LHCN-M2 (cell line): ENCODE data around the gene PIGH. TPM values are rescaled to one million over a fixed set of nuclear protein-coding genes. Genes with fewer than 3 reads are reported as not detected.
"Not testable (repeated sequence)": the region's sequence is repeated elsewhere in the genome, so short reads cannot be mapped to it uniquely, and the experiment has no call there.

Source experiments
- DNase-seq: peaks from one replicate; pipeline ENCODE4 v3.0.0-alpha.2; 2012; ENCODE audit warnings: low read depth
- total RNA-seq: library from RNA; depleted of rRNA; stranded (reverse); fragments of >200 nt; gene quantifications from 2 replicates; pipeline ENCODE4 v1.2.3, GENCODE V29; 2014; rRNA removed

Gene PIGH
- total RNA-seq, 1 experiment from 2014 or later, result 13.4 TPM

DNA sequence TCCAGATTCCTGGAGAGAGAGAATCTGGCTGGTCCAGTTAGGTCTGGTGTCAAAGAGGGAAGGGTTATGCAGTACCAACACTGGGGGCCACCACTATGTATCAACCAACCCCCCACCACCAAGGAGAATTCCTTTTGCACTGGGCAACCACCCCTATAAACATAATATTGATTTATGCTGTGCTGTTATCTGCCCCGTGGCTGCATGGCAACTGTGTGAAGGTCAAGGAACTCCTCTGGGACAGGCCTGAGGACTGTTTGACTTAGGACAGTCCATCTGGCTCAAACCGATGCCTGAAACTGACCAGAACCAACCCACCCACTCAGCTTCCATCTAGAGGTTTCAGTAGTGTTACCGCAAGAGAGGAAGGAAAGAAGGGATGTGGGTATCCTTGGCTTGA, 46.5 kb downstream of the PIGH start:
- DNase-seq, result no peak

GRCh38 chr14:67551940-67552339, 48.1 kb downstream of the PIGH start:
- no peak for DNase-seq

DNA sequence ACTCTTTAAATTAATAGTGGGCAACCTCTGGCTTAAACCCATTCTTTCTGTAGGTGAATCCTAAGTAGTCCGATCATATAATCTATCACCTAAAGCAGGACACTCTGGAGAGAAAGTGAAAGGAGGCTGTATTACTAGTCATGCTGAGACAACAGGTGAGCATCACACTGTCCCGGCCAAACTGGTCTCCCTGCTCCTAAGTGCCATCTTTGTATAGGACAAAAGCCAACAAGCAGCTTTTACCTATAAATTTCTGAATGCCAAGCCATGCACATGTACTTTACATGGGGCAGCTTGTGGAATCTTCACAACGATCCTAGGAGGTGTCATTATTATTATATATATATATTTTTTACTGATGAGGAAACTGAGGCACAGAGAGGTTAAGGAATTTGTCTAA, 48.9 kb downstream of the PIGH start:
- no peak for DNase-seq

DNA sequence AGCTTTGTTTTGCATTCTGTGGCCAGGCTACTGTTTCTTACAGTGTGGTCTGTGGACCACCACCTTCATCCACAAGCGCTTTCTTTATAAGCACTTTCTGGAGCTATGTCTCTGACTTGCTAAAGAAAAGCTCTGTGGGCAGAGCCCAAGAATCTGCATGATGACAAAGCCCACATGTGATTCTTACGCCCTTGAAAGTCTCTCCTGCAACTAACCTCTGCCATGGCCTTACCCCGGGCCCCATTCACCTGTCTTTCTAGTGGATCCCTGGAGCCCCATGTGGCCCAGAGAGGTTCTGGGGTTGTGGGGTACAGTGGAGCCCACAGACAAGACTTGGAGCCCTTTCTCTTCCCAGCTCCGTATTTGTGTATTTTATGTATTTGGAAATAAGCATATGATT, 50.3 kb downstream of the PIGH start:
- DNase-seq, result no peak

DNA sequence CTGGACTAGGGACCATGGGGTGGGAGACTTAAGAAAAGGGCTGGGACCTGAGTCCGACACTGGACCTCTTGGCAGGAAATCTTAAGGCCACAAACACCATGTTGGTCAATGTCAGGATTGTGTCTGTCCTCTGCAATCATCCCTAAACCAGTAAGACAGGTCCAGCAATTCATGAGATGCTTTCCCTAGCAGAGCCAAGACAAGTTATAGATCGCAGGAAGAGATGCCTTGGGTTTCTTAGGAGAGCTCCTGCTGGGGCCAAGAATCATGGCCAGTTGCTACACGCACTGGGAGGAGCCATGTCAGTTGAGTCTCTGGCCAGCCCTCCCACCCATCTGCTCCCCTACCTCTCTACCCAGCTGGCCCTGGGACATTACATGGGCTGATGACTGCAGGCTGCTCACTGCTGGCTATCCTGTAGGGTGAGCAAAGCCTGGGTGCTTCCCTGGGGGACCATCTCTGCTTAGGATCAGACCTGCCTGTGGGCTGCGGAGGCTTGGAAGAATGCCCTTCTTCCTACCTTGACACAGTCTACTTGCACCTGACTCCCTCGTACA, 52.8 kb downstream of the PIGH start:
- DNase-seq, result no peak

- no peak for DNase-seq
These were observed 55.5 kb downstream of the PIGH start for GRCh38 chr14:67544590-67544989.

DNA sequence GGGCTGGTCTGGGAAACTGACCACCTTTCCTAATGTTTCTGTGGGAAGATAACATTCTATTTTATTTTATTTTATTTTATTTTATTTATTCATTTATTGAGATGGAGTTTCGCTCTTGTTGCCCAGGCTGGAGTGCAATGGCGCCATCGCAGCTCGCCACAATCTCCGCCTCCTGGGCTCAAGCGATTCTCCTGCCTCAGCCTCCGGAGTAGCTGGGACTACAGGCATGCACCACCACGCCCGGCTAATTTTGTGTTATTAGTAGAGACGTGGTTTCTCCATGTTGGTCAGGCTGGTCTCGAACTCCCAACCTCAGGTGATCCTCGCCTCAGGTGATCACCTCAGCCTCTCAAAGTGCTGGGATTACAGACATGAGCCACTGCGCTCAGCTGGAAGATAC, 57.4 kb downstream of the PIGH start:
- not testable (repeated sequence) for DNase-seq

GRCh38 chr14:67541448-67542387, 58.4 kb downstream of the PIGH start:
- no peak for DNase-seq

Other genes starting within 250 kb of the PIGH start
- gene ATP6V1D, start 240.5 kb downstream of the PIGH start, total RNA-seq, result 135 and 139 TPM in 2 replicates
- gene EIF2S1, start 239.9 kb downstream of the PIGH start, total RNA-seq, result 285 and 310 TPM in 2 replicates
- 0.34 and 0.64 TPM in 2 replicates for gene PLEK2, start 188.1 kb downstream of the PIGH start, total RNA-seq
- gene TMEM229B, start 111.5 kb downstream of the PIGH start, total RNA-seq, result 0.06 TPM in 1 of 2 replicates, not detected in the other
- 0.06 TPM in 1 of 2 replicates, not detected in the other for gene PLEKHH1, start 67.0 kb downstream of the PIGH start, total RNA-seq
- gene ARG2, start 19.7 kb upstream of the PIGH start, total RNA-seq, result 0.80 and 3.1 TPM in 2 replicates
- 48.7 and 52.8 TPM in 2 replicates for gene VTI1B, start 74.4 kb upstream of the PIGH start, total RNA-seq
- gene RDH11, start 95.5 kb upstream of the PIGH start, total RNA-seq, result 69.7 and 78.0 TPM in 2 replicates
- gene RDH12, start 101.6 kb upstream of the PIGH start, total RNA-seq, result not detected in 2 replicates
- 13.0 and 18.5 TPM in 2 replicates for gene ZFYVE26, start 216.3 kb upstream of the PIGH start, total RNA-seq
- 10.4 and 14.5 TPM in 2 replicates for gene RAD51B, start 219.5 kb upstream of the PIGH start, total RNA-seq